ENCODE measurements around the gene FTSJ3.
"Not testable (repeated sequence)": the region's sequence is repeated elsewhere in the genome, so short reads cannot be mapped to it uniquely, and the experiment has no call there.

- TF ChIP-seq CTCF (IDR thresholded peaks at IDR 0.05); ZFX (IDR thresholded peaks at IDR 0.05; ENCODE audit: borderline replicate concordance): not testable (repeated sequence)
These were observed 46.7 kb upstream of the FTSJ3 start for GRCh38 chr17:63874061-63874626.

All from 22Rv1 (cell line).